HEK293 (cell line): Measurements from ENCODE around the gene SLC38A3.

Source experiments
- CTCF ChIA-PET: fragments of 350-600 bp; formaldehyde crosslinking; extraction: SDS; loops from one replicate; lab custom pipeline; 2021; ENCODE audit warnings: antibody characterized with exemption; lab: Yijun Ruan, JAX
- POLR2A ChIA-PET: fragments of 300-600 bp; formaldehyde crosslinking; extraction: SDS; loops from one replicate; lab custom pipeline; 2020; ENCODE audit warnings: antibody characterized with exemption, inconsistent platforms; lab: Yijun Ruan, JAX
- H3K27ac ChIP-seq: fragments of 200-500 bp; sonication (Bioruptor generic); 2 replicates; pipeline ENCODE4 v1.5.1; 2014; ENCODE audit warnings: low read depth, low read length, control low read depth, inconsistent platforms; ENCODE audit errors: extremely low read depth
- H3K36me3 ChIP-seq, 2 experiments: fragments of 200-500 bp in 1 of 2; sonication (Bioruptor generic) in 1 of 2; 1 replicate in 1 of 2; 2 replicates in 1 of 2; pipeline ENCODE4 v1.5.1; 2014 to 2017; ENCODE audit warnings: inconsistent platforms in 2 of 2, low read length in 2 of 2; ENCODE audit not compliant: control insufficient read depth in 2 of 2, insufficient read depth in 1 of 2
- H3K4me1 ChIP-seq: fragments of 200-500 bp; sonication (Bioruptor generic); 2 replicates; pipeline ENCODE4 v1.5.1; 2014; ENCODE audit warnings: mild to moderate bottlenecking, low read length, inconsistent platforms; ENCODE audit not compliant: control insufficient read depth, insufficient read depth
- H3K4me3 ChIP-seq: 2 replicates; pipeline ENCODE4 v1.5.1; 2011; ENCODE audit warnings: low read depth, mild to moderate bottlenecking, control low read depth, low read length, moderate library complexity
- H3K9me3 ChIP-seq: fragments of 200-500 bp; sonication (Bioruptor generic); 2 replicates; pipeline ENCODE4 v1.5.1; 2014; ENCODE audit warnings: low read depth, low read length, inconsistent platforms; ENCODE audit not compliant: control insufficient read depth, insufficient read depth
- BCL11B ChIP-seq: fragments of 450-650 bp; formaldehyde crosslinking; IDR thresholded peaks from 2 replicates; pipeline ENCODE4 v1.5.1; 2016; ENCODE audit warnings: low read depth, missing biosample characterization, missing genetic modification characterization
- KLF1 ChIP-seq: fragments of 450-650 bp; formaldehyde crosslinking; IDR thresholded peaks from 2 replicates; pipeline ENCODE4 v1.5.1; 2016; ENCODE audit warnings: missing biosample characterization, missing genetic modification characterization
- SCRT2 ChIP-seq: fragments of 450-650 bp; formaldehyde crosslinking; IDR thresholded peaks from 2 replicates; pipeline ENCODE4 v1.5.1; 2016; ENCODE audit warnings: missing biosample characterization, missing genetic modification characterization
- ZIC2 ChIP-seq: fragments of 450-650 bp; formaldehyde crosslinking; IDR thresholded peaks from 2 replicates; pipeline ENCODE4 v1.5.1; 2016; ENCODE audit warnings: missing biosample characterization, missing genetic modification characterization
- ZNF324 ChIP-seq: fragments of 450-650 bp; formaldehyde crosslinking; IDR thresholded peaks from 2 replicates; pipeline ENCODE4 v1.5.1; 2016; ENCODE audit warnings: missing biosample characterization, missing genetic modification characterization
- ZNF513 ChIP-seq: fragments of 450-650 bp; IDR thresholded peaks from 2 replicates; pipeline ENCODE4 v1.5.1; 2018; ENCODE audit warnings: missing biosample characterization, missing genetic modification characterization
- ZNF530 ChIP-seq: fragments of 450-650 bp; formaldehyde crosslinking; IDR thresholded peaks from 2 replicates; pipeline ENCODE4 v1.5.1; 2016; ENCODE audit warnings: low read depth, missing biosample characterization, missing genetic modification characterization
- ZNF555 ChIP-seq: fragments of 450-650 bp; formaldehyde crosslinking; conservative IDR thresholded peaks from 2 replicates; pipeline ENCODE4 v1.5.1; 2017; ENCODE audit warnings: missing biosample characterization, mild to moderate bottlenecking, missing genetic modification characterization, inconsistent platforms
- ZNF585B ChIP-seq: fragments of 450-650 bp; formaldehyde crosslinking; IDR thresholded peaks from 2 replicates; pipeline ENCODE4 v1.5.1; 2016; ENCODE audit warnings: missing biosample characterization, missing genetic modification characterization
- ZNF610 ChIP-seq: fragments of 450-650 bp; formaldehyde crosslinking; IDR thresholded peaks from 2 replicates; pipeline ENCODE4 v1.5.1; 2016; ENCODE audit warnings: missing biosample characterization, missing genetic modification characterization, borderline replicate concordance
- TF ChIP-seq, protein P1 (sequence below): fragments of 450-650 bp; formaldehyde crosslinking; IDR thresholded peaks from 2 replicates; pipeline ENCODE4 v1.5.1; 2017; ENCODE audit warnings: missing biosample characterization, missing genetic modification characterization
- TF ChIP-seq, protein P2 (sequence below): fragments of 450-650 bp; formaldehyde crosslinking; IDR thresholded peaks from 2 replicates; pipeline ENCODE4 v1.5.1; 2016; ENCODE audit warnings: missing biosample characterization, missing genetic modification characterization
- TF ChIP-seq, protein P3 (sequence below): fragments of 450-650 bp; formaldehyde crosslinking; IDR thresholded peaks from 2 replicates; pipeline ENCODE4 v1.5.1; 2016; ENCODE audit warnings: missing biosample characterization, missing genetic modification characterization

SLC38A3 gene

DNA sequence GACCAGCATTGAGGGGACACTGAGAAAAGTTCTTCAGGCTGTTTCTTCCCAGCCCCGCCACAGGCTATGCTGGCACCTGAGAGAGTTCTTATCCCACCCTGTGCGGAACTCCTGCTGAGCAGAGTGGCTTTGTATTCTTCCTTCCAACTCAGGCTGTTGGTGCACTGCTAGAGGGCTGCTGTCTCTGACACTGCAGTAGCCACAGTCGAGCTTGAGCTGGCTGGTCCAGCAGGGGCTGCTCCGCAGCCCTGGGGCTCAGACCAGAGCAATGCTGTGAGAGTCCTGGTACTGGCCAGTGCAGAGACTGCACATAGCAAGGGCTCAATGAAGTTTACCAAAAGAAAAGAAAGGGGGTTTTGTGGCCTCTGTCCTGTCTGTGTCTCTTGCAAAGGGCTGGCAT, 34.6 kb downstream of the SLC38A3 start:
- ChIA-PET CTCF (interaction anchor here (1.1 to 2.1 kb wide), 3 partner anchors 9 to 12 kb away, joined by 3 to 11 read pairs (median 6); no protein-coding TSS in a partner anchor), POLR2A (no interaction called here)
- H3K36me3 ChIP-seq = peaks cover 0 to 10% of the 10 kb centered on the region in 2 experiments; a peak in 1 of 3 replicates
- H3K4me1 ChIP-seq = peaks cover 14% of the 10 kb centered on the region
- H3K27ac ChIP-seq = no peak overlapping the region
- TF ChIP-seq ZNF513 (tag by site-specific recombination) = no peak
- no peak for TF ChIP-seq ZNF555 (tag by site-specific recombination)
- TF ChIP-seq BCL11B = no peak
- no peak overlapping the region for H3K4me3 ChIP-seq
- H3K9me3 ChIP-seq = no peaks in the 10 kb centered on the region

GRCh38 chr3:50241163-50241562, 36.1 kb downstream of the SLC38A3 start:
- Histone ChIP-seq H3K4me3 (no peak overlapping the region), H3K27ac (no peak overlapping the region), H3K9me3 (no peaks in the 10 kb centered on the region), H3K4me1 (peaks cover 18% of the 10 kb centered on the region), H3K36me3 (peaks cover 0 to 10% of the 10 kb centered on the region in 2 experiments; a peak in 1 of 3 replicates)
- ChIA-PET CTCF (interaction anchor here (0.6 to 2.1 kb wide), 3 partner anchors 14 to 1306 kb away, joined by 3 to 11 read pairs (median 9); no protein-coding TSS in a partner anchor), POLR2A (interaction anchor here (1.4 kb wide), 1 partner anchor 14 kb away, joined by 4 read pairs; no protein-coding TSS in a partner anchor)
- TF ChIP-seq ZNF530 = no peak
- TF ChIP-seq KLF1 (tag by site-specific recombination) = peak; percentile 78
- peak; percentile 33; the same call in 1 of the 2 replicates for TF ChIP-seq ZIC2 (tag by site-specific recombination)

- Histone ChIP-seq H3K4me3 (no peak overlapping the region), H3K9me3 (no peaks in the 10 kb centered on the region), H3K27ac (no peak overlapping the region), H3K4me1 (peaks cover 18% of the 10 kb centered on the region), H3K36me3 (peaks cover 0 to 10% of the 10 kb centered on the region in 2 experiments; a peak in 1 of 3 replicates)
- TF ChIP-seq, protein P1, sequence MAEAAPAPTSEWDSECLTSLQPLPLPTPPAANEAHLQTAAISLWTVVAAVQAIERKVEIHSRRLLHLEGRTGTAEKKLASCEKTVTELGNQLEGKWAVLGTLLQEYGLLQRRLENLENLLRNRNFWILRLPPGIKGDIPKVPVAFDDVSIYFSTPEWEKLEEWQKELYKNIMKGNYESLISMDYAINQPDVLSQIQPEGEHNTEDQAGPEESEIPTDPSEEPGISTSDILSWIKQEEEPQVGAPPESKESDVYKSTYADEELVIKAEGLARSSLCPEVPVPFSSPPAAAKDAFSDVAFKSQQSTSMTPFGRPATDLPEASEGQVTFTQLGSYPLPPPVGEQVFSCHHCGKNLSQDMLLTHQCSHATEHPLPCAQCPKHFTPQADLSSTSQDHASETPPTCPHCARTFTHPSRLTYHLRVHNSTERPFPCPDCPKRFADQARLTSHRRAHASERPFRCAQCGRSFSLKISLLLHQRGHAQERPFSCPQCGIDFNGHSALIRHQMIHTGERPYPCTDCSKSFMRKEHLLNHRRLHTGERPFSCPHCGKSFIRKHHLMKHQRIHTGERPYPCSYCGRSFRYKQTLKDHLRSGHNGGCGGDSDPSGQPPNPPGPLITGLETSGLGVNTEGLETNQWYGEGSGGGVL (tag by site-specific recombination) = 0 out of 2 replicates have a peak, but pooled peaks have one; percentile 14
- TF ChIP-seq, protein P2, sequence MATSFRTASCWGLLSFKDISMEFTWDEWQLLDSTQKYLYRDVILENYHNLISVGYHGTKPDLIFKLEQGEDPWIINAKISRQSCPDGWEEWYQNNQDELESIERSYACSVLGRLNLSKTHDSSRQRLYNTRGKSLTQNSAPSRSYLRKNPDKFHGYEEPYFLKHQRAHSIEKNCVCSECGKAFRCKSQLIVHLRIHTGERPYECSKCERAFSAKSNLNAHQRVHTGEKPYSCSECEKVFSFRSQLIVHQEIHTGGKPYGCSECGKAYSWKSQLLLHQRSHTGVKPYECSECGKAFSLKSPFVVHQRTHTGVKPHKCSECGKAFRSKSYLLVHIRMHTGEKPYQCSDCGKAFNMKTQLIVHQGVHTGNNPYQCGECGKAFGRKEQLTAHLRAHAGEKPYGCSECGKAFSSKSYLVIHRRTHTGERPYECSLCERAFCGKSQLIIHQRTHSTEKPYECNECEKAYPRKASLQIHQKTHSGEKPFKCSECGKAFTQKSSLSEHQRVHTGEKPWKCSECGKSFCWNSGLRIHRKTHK (tag by site-specific recombination) = no peak
- ChIA-PET CTCF (interaction anchor here (2.1 kb wide), 2 partner anchors 14 to 47 kb away, joined by 9 to 11 read pairs; no protein-coding TSS in a partner anchor), POLR2A (interaction anchor here (1.4 kb wide), 1 partner anchor 14 kb away, joined by 4 read pairs; no protein-coding TSS in a partner anchor)
Measured at GRCh38 chr3:50241713-50242380, 36.8 kb downstream of the SLC38A3 start.

DNA sequence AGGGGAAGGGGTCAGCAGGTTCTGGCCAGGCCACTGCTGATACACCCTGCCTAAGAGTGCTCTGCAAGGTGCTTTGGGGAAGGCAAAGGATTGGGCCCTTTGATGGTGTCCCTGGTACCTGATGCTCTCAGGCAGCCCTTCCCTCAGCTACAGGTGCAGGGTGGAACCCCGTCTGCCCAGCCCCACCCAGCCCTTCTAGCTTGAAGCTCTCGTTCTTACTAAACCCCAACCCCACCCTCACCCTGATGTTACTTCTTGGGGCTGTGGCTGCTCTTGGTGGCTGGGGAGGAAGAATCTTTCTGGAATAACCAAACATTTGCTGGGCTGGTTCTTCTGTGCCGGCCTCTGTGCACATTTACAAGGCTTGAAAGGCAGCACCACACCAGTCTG, 37.3 kb downstream of the SLC38A3 start:
- no peak overlapping the region for H3K27ac ChIP-seq
- ChIA-PET CTCF (interaction anchor here (2.1 kb wide), 1 partner anchor 48 kb away, joined by 9 read pairs; no protein-coding TSS in a partner anchor), POLR2A (no interaction called here)
- peaks cover 15% of the 10 kb centered on the region for H3K4me1 ChIP-seq
- H3K36me3 ChIP-seq = peaks cover 0 to 10% of the 10 kb centered on the region in 2 experiments; a peak in 1 of 3 replicates
- no peak overlapping the region for H3K4me3 ChIP-seq
- TF ChIP-seq ZNF324 (tag by site-specific recombination) (no peak), ZNF610 (tag by site-specific recombination) (no peak), ZNF585B (no peak), KLF1 (tag by site-specific recombination) (peak; percentile 58; the same call in 1 of the 2 replicates), SCRT2 (tag by site-specific recombination) (0 out of 2 replicates have a peak, but pooled peaks have one; percentile 35)
- TF ChIP-seq, protein P3, sequence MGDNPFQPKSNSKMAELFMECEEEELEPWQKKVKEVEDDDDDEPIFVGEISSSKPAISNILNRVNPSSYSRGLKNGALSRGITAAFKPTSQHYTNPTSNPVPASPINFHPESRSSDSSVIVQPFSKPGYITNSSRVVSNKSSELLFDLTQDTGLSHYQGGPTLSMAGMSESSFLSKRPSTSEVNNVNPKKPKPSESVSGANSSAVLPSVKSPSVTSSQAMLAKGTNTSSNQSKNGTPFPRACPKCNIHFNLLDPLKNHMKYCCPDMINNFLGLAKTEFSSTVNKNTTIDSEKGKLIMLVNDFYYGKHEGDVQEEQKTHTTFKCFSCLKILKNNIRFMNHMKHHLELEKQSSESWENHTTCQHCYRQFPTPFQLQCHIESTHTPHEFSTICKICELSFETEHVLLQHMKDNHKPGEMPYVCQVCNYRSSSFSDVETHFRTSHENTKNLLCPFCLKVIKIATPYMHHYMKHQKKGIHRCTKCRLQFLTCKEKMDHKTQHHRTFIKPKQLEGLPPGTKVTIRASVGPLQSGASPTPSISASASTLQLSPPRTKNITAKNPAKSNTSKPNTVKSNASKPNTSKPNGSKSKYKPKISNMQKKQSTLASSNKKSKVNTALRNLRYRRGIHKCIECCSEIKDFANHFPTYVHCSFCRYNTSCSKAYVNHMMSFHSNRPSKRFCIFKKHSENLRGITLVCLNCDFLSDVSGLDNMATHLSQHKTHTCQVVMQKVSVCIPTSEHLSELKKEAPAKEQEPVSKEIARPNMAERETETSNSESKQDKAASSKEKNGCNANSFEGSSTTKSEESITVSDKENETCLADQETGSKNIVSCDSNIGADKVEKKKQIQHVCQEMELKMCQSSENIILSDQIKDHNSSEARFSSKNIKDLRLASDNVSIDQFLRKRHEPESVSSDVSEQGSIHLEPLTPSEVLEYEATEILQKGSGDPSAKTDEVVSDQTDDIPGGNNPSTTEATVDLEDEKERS (tag by site-specific recombination) = no peak
- no peaks in the 10 kb centered on the region for H3K9me3 ChIP-seq
